ENCODE data around the gene TJP1. TPM values are rescaled to one million over a fixed set of nuclear protein-coding genes. Genes with fewer than 3 reads are reported as not detected.

TJP1 gene
- total and polyA plus RNA-seq, 2 of the 8 experiments (the other 6 are each of a cell fraction or from before 2014, with no cell fraction given) = 46.3 to 138 TPM

GRCh38 chr15:29688506-29689286 is 133.6 kb downstream of the TJP1 start:
- FAIRE-seq = no peak
- no peak overlapping the region for H3K27ac ChIP-seq (ENCODE audit: low read depth, low read length)

More at GRCh38 chr15:29688506-29689286, 133.6 kb downstream of the TJP1 start:
- no peaks in the 10 kb centered on the region for H3K9me3 ChIP-seq (ENCODE audit: insufficient read depth in 2 of 2, low read depth in 1 of 2, low read length in 1 of 2)
- no peak overlapping the region for H2AFZ ChIP-seq (ENCODE audit: low read length)
- H3K4ac ChIP-seq (replicated peaks; ENCODE audit: insufficient read length, low read depth, low read length) = no peak overlapping the region
- H3K14ac ChIP-seq (ENCODE audit: insufficient read length) = no peak overlapping the region
- no peaks in the 10 kb centered on the region for H3K36me3 ChIP-seq (ENCODE audit: control insufficient read depth in 2 of 4, insufficient read depth in 4 of 4, low read length in 3 of 4)
- H2AK5ac ChIP-seq (ENCODE audit: low read depth, low read length) = no peak overlapping the region
- H4K8ac ChIP-seq (ENCODE audit: extremely low read depth, insufficient read depth, low read length) = no peak overlapping the region; the same call in 1 of the 2 replicates
- no peak overlapping the region for H2BK20ac ChIP-seq (ENCODE audit: low read length)
- H3K27me3 ChIP-seq (replicated peaks in 1 of 4; ENCODE audit: control insufficient read depth in 3 of 4, extremely low read depth in 1 of 4, insufficient read depth in 3 of 4, low read length in 3 of 4) = no peaks in the 10 kb centered on the region
- no peak overlapping the region for H4K5ac ChIP-seq (ENCODE audit: insufficient read length, low read depth, low read length)
- TF ChIP-seq SP4 (IDR thresholded peaks at IDR 0.05; ENCODE audit: low read length) = no peak
- no peak for TF ChIP-seq RXRA (IDR thresholded peaks at IDR 0.05; ENCODE audit: insufficient read depth, low read depth, low read length)
- TF ChIP-seq CTBP2 (IDR thresholded peaks at IDR 0.05; ENCODE audit: borderline replicate concordance, insufficient read depth, insufficient read length, low read length) = no peak
- no peak for TF ChIP-seq NRF1 (IDR thresholded peaks at IDR 0.05; ENCODE audit: low read depth, low read length)
- TF ChIP-seq POLR2AphosphoS5 (IDR thresholded peaks at IDR 0.05; ENCODE audit: low read depth, low read length) = no peak
- H4K91ac ChIP-seq (replicated peaks; ENCODE audit: insufficient read length, low read length) = no peak overlapping the region
- no peaks in the 10 kb centered on the region for H3K79me2 ChIP-seq (ENCODE audit: control insufficient read depth in 1 of 2, insufficient read depth in 2 of 2, low read length in 2 of 2)
- CTCF ChIA-PET (ENCODE audit: partially characterized antibody) = interaction anchor here (0.6 to 1.0 kb wide), 3 partner anchors 11 to 29 kb away, joined by 3 read pairs; no protein-coding TSS in a partner anchor
- H3K4me2 ChIP-seq (ENCODE audit: insufficient read depth in 1 of 2, low read depth in 2 of 2, low read length in 2 of 2) = no peak overlapping the region
- no peaks in the 10 kb centered on the region for H4K20me1 ChIP-seq (replicated peaks in 1 of 2; ENCODE audit: control insufficient read depth in 1 of 2, insufficient read depth in 2 of 2, low read length in 2 of 2)
- H3K23ac ChIP-seq (ENCODE audit: insufficient read length) = no peak overlapping the region
- POLR2A ChIA-PET (ENCODE audit: partially characterized antibody) = no interaction called here
- no peak overlapping the region for H2BK120ac ChIP-seq (replicated peaks; ENCODE audit: low read depth, low read length)
- H3K4me3 ChIP-seq (ENCODE audit: extremely low read depth in 1 of 4, insufficient read depth in 2 of 4, low read depth in 3 of 4, low read length in 4 of 4) = no peak overlapping the region
- peak in 1 of 2 experiments; percentile 45 for DNase-seq (ENCODE audit: low read depth in 1 of 2, low spot score in 2 of 2)
- H2BK5ac ChIP-seq (ENCODE audit: low read depth, low read length) = no peak overlapping the region; the same call in 1 of the 2 replicates
- H3K23me2 ChIP-seq (ENCODE audit: low read depth, low read length) = no peaks in the 10 kb centered on the region
- no peaks in the 10 kb centered on the region for H3K79me1 ChIP-seq (ENCODE audit: low read depth, low read length)
- no peak overlapping the region for H3K9ac ChIP-seq (replicated peaks in 1 of 4; ENCODE audit: extremely low read depth in 1 of 4, low read depth in 3 of 4, low read length in 3 of 4)
- WGBS, 2 experiments (ENCODE audit: extremely low coverage in 1 of 2, insufficient coverage in 1 of 2, insufficient read length in 1 of 2, insufficient replicate concordance in 2 of 2, low coverage in 1 of 2, low lambda C conversion rate in 2 of 2, missing lambda C conversion rate in 1 of 2) = 92% methylated on average over 25 of the region's 26 CpGs; no CpG with 5 or more reads in 1 of the 2 experiments
- H3K56ac ChIP-seq (replicated peaks; ENCODE audit: insufficient read length, low read depth, low read length) = no peak overlapping the region
- H2BK12ac ChIP-seq (ENCODE audit: low read depth, low read length) = 0 out of 2 replicates have a peak overlapping the region, but pooled peaks have one; percentile 3
- H3K18ac ChIP-seq (ENCODE audit: extremely low read depth, low read length) = peak overlapping the region; percentile 1; the same call in 1 of the 2 replicates
- peaks cover 0 to 2% (median 0%) of the 10 kb centered on the region in 4 experiments; a peak in 2 of 7 replicates for H3K4me1 ChIP-seq (replicated peaks in 1 of 4; ENCODE audit: control insufficient read depth in 3 of 4, insufficient read depth in 4 of 4, low read length in 3 of 4)
- H2BK15ac ChIP-seq (ENCODE audit: low read length) = no peak overlapping the region; the same call in 1 of the 2 replicates
